Stomach (tissue), 4 donors: Measurements from ENCODE around the gene NDUFA7.

Experiments used
- CTCF ChIP-seq, 7 experiments: fragments of 450-650 bp in 4 of 7; fragments of 200-600 bp in 3 of 7; sonication (generic) in 3 of 7; IDR thresholded peaks; one replicate each; pipeline ENCODE4 v1.5.1; 2016 to 2019; ENCODE audit warnings: antibody characterized with exemption in 7 of 7, control low read depth in 2 of 7, mild to moderate bottlenecking in 1 of 7
- EP300 ChIP-seq: sonication (generic); formaldehyde crosslinking; IDR thresholded peaks from one replicate; pipeline ENCODE4 v1.6.1; 2017; ENCODE audit warnings: antibody characterized with exemption
- POLR2AphosphoS5 ChIP-seq, 3 donors: sonication (generic); formaldehyde crosslinking; IDR thresholded peaks; one replicate each; pipeline ENCODE4 v1.6.1; 2016; ENCODE audit warnings: antibody characterized with exemption in 3 of 3

GRCh38 chr19:8363803-8364771 is 42.9 kb upstream of the NDUFA7 start, which contains the start of gene ANGPTL4:
- TF ChIP-seq POLR2AphosphoS5 (IDR thresholded peaks at IDR 0.05): peak in 2 of 3 donors; percentile 58 to 94
- TF ChIP-seq CTCF (IDR thresholded peaks at IDR 0.05): peak in 5 of 7 experiments; percentile 9 to 26 (median 10)
- TF ChIP-seq EP300: no peak
